A549 (cell line): ENCODE data around the gene F12. TPM values are rescaled to one million over a fixed set of nuclear protein-coding genes. Genes with fewer than 3 reads are reported as not detected.

Experiments used
- ATAC-seq, 2 experiments: fragments of 200-7000 bp in 1 of 2; fragments of >200 bp in 1 of 2; cut with Nextera tagmentation in 1 of 2; cut with Tn5 transposase in 1 of 2; 3 replicates each; pipeline versions ENCODE4 v1.8.0 to v1.9.1; 2018 to 2020; ENCODE audit warnings: mild to moderate bottlenecking in 1 of 2, moderate library complexity in 1 of 2
- CTCF ChIA-PET: fragments of 300-600 bp; sonication (Branson Sonifier 250); formaldehyde crosslinking; extraction: SDS; loops from one replicate; lab custom pipeline; 2021; ENCODE audit warnings: antibody characterized with exemption, inconsistent platforms; lab: Yijun Ruan, JAX
- POLR2A ChIA-PET: fragments of 350-600 bp; formaldehyde crosslinking; extraction: SDS; loops from one replicate; lab custom pipeline; 2021; ENCODE audit warnings: antibody characterized with exemption, inconsistent platforms; lab: Yijun Ruan, JAX
- DNase-seq, 2 experiments: peaks; one replicate each; pipeline versions ENCODE4 v3.0.0 to v3.0.0-alpha.2; 2011 to 2016; ENCODE audit warnings: low read depth in 1 of 2, low spot score in 1 of 2
- FAIRE-seq: peaks from 2 replicates; lab custom pipeline; 2011; peaks lifted over from hg19 to GRCh38; lab: Jason Lieb, UNC
- H3K27ac ChIP-seq, 2 experiments: fragments of >200 bp; sonication (Bioruptor Twin); formaldehyde crosslinking; 3 replicates each; pipeline ENCODE4 v1.5.1; 2016 to 2017
- H3K4me1 ChIP-seq: fragments of >200 bp; sonication (Bioruptor Twin); formaldehyde crosslinking; 3 replicates; pipeline ENCODE4 v1.6.1; 2016
- H3K4me2 ChIP-seq: fragments of >200 bp; sonication (Bioruptor Twin); formaldehyde crosslinking; 3 replicates; pipeline ENCODE4 v1.6.1; 2016
- H3K4me3 ChIP-seq: fragments of >200 bp; sonication (Bioruptor Twin); formaldehyde crosslinking; 3 replicates; pipeline ENCODE4 v1.5.1; 2016
- H3K9me3 ChIP-seq: fragments of >200 bp; sonication (Bioruptor Twin); formaldehyde crosslinking; 3 replicates; pipeline ENCODE4 v1.6.1; 2016
- CBX2 ChIP-seq: fragments of 200-600 bp; sonication (generic); IDR thresholded peaks from 2 replicates; pipeline ENCODE4 v1.6.1; 2016; ENCODE audit warnings: low read depth, mild to moderate bottlenecking, borderline replicate concordance
- CHD4 ChIP-seq: fragments of 200-600 bp; sonication (generic); IDR thresholded peaks from 2 replicates; pipeline ENCODE4 v1.6.1; 2016; ENCODE audit warnings: antibody characterized with exemption, mild to moderate bottlenecking, borderline replicate concordance
- EP300 ChIP-seq, 2 experiments: fragments of >200 bp; sonication (Bioruptor Twin); formaldehyde crosslinking; IDR thresholded peaks; 2 replicates in 1 of 2; 3 replicates in 1 of 2; pipeline ENCODE4 v1.6.1; 2016 to 2017
- HOXB13 ChIP-seq: fragments of 250-450 bp; sonication (Bioruptor Pico); IDR thresholded peaks from 2 replicates; pipeline ENCODE4 v1.5.0; 2020; ENCODE audit warnings: low read depth, mild to moderate bottlenecking, moderate library complexity
- HOXB5 ChIP-seq: fragments of 250-450 bp; sonication (Bioruptor Pico); IDR thresholded peaks from 2 replicates; pipeline ENCODE4 v1.5.0; 2020; ENCODE audit warnings: mild to moderate bottlenecking, moderate library complexity
- MAFK ChIP-seq: fragments of 450-650 bp; IDR thresholded peaks from 2 replicates; pipeline ENCODE4 v1.6.1; 2014; ENCODE audit not compliant: partially characterized antibody
- NFE2L2 ChIP-seq: fragments of 150-350 bp; conservative IDR thresholded peaks from 2 replicates; pipeline ENCODE4 v1.6.1; 2014; ENCODE audit warnings: low read length
- WGBS: methylation state at CpG from one replicate; pipeline ENCODE4 v1.1.6; 2017; ENCODE audit errors: missing lambda C conversion rate; 5-methylcytosine and 5-hydroxymethylcytosine counted together
- polyA plus RNA-seq, 4 experiments: library from polyadenylated mRNA; depleted of rRNA in 3 of 4; stranded (reverse); fragments of >200 nt; fragmentation: RNase III in 1 of 4; extraction: RNeasy Plus Mini Kit Qiagen cat#74134 plus additional on column Dnase treatment in 1 of 4; gene quantifications; 2 replicates in 3 of 4; 3 replicates in 1 of 4; pipeline ENCODE4 v1.2.3, GENCODE V29; 2011 to 2017
- TF ChIP-seq, protein P1 (sequence below): fragments of 200-600 bp; sonication (generic); IDR thresholded peaks from 2 replicates; pipeline ENCODE4 v1.6.1; 2016; ENCODE audit warnings: antibody characterized with exemption, mild to moderate bottlenecking, moderate library complexity
- TF ChIP-seq, protein P2 (sequence below): IDR thresholded peaks from 2 replicates; pipeline ENCODE4 v1.6.1; 2012
- TF ChIP-seq, protein P3 (sequence below): fragments of >200 bp; sonication (Bioruptor Twin); formaldehyde crosslinking; IDR thresholded peaks from 3 replicates; pipeline ENCODE4 v1.6.1; 2016
- TF ChIP-seq, protein P4 (sequence below): fragments of 250-450 bp; sonication (Bioruptor Pico); IDR thresholded peaks from 2 replicates; pipeline ENCODE4 v1.5.0; 2020; ENCODE audit warnings: low read depth, mild to moderate bottlenecking, moderate library complexity

F12 gene
- polyA plus RNA-seq, 2 of the 4 experiments (the other 2 are of a cell fraction), result 5.3 to 14.3 TPM

DNA sequence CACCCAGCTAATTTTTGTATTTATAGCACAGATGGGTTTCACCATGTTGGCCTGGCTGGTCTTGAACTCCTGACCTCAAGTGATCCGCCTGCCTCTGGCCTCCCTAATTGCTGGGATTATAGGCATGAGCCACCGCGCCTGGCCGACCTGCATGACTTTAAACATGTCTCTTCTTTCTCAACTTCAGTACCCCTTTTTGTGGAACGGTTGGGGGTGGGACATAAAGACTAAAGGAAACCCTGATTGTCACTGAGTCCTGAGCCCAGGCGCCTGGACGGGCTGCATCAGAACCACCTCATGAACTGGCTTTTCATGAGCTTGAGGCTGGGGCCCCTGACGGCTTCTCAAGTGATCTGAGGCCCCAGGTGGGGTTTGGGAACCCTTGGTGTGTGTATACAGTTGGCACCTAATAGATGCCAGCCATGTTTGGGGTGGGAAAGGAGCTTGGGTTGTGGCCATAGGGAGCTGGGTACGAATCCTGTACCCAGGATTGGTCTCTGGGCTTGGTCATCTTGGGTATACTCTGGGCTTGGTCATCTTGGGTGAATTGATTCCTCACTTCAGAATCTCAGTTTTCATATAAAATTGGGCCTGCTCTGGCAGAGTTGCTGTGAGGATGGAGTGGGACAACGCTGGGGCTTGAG is 19.3 kb upstream of the F12 start:
- H3K27ac ChIP-seq, result peak overlapping the region in 1 of 2 experiments; percentile 25; a peak in 1 of 6 replicates
- no peaks in the 10 kb centered on the region for H3K9me3 ChIP-seq
- no peak for TF ChIP-seq HOXB5 (CRISPR knock-in tag)
- TF ChIP-seq, protein P1, sequence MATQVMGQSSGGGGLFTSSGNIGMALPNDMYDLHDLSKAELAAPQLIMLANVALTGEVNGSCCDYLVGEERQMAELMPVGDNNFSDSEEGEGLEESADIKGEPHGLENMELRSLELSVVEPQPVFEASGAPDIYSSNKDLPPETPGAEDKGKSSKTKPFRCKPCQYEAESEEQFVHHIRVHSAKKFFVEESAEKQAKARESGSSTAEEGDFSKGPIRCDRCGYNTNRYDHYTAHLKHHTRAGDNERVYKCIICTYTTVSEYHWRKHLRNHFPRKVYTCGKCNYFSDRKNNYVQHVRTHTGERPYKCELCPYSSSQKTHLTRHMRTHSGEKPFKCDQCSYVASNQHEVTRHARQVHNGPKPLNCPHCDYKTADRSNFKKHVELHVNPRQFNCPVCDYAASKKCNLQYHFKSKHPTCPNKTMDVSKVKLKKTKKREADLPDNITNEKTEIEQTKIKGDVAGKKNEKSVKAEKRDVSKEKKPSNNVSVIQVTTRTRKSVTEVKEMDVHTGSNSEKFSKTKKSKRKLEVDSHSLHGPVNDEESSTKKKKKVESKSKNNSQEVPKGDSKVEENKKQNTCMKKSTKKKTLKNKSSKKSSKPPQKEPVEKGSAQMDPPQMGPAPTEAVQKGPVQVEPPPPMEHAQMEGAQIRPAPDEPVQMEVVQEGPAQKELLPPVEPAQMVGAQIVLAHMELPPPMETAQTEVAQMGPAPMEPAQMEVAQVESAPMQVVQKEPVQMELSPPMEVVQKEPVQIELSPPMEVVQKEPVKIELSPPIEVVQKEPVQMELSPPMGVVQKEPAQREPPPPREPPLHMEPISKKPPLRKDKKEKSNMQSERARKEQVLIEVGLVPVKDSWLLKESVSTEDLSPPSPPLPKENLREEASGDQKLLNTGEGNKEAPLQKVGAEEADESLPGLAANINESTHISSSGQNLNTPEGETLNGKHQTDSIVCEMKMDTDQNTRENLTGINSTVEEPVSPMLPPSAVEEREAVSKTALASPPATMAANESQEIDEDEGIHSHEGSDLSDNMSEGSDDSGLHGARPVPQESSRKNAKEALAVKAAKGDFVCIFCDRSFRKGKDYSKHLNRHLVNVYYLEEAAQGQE, result peak; percentile 7; the same call in 1 of the 2 replicates
- TF ChIP-seq, protein P2, sequence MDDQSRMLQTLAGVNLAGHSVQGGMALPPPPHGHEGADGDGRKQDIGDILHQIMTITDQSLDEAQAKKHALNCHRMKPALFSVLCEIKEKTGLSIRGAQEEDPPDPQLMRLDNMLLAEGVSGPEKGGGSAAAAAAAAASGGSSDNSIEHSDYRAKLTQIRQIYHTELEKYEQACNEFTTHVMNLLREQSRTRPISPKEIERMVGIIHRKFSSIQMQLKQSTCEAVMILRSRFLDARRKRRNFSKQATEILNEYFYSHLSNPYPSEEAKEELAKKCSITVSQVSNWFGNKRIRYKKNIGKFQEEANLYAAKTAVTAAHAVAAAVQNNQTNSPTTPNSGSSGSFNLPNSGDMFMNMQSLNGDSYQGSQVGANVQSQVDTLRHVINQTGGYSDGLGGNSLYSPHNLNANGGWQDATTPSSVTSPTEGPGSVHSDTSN, result peak; percentile 16; the same call in 1 of the 2 replicates
- TF ChIP-seq, protein P3, sequence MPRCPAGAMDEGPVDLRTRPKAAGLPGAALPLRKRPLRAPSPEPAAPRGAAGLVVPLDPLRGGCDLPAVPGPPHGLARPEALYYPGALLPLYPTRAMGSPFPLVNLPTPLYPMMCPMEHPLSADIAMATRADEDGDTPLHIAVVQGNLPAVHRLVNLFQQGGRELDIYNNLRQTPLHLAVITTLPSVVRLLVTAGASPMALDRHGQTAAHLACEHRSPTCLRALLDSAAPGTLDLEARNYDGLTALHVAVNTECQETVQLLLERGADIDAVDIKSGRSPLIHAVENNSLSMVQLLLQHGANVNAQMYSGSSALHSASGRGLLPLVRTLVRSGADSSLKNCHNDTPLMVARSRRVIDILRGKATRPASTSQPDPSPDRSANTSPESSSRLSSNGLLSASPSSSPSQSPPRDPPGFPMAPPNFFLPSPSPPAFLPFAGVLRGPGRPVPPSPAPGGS, result 0 out of 3 replicates have a peak, but pooled peaks have one; percentile 20
- TF ChIP-seq, all 56 proteins: peak for 3
- peaks cover 17% of the 10 kb centered on the region for H3K4me1 ChIP-seq
- ATAC-seq (no peak), FAIRE-seq (no peak), DNase-seq (no peak)
- 87% methylated on average over 10 of the region's 10 CpGs for WGBS
- no peak overlapping the region; the same call in 2 of the 3 replicates for H3K4me2 ChIP-seq
- no peak overlapping the region for H3K4me3 ChIP-seq
- ChIA-PET CTCF (interaction anchor here (14.5 to 36.0 kb wide), 2 partner anchors 20 to 25 kb away, joined by 152 to 871 read pairs; partner anchors contain the start of gene PRR7), POLR2A (interaction anchor here (1.3 kb wide), 1 partner anchor 19 kb away, joined by 3 read pairs; no protein-coding TSS in a partner anchor)

DNA sequence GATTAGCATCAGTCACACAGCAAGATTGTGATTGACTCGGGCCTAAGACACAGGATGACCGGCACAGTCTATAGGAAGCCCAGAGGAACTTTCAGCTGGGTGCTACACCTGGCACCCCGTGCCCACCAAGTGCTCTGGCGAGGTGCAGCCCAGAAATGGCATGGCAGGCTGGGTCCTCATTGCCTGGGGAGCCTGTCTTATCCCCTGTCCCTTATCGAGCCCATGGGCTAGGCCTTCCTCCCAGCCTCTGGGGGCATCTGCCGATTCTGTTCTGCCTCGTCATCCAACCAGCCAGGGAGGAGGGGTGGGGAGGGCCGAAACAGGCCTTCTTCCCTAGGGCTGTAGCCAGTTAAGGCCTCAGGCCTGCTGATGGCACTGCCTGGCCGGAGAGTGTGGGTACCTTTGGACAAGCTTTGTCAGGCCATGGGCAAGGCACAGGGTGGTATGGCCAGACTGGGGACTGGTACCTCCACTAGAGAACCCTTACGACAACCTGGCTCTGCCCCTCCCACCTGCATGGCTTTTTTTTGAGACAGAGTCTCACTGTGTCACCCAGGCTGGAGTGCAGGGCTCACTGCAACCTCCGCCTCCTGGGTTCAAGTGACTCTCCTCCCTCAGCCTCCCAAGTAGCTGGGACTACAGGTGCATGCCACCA is 18.7 kb upstream of the F12 start:
- Histone ChIP-seq H3K4me3 (no peak overlapping the region; the same call in 1 of the 3 replicates), H3K4me1 (peaks cover 17% of the 10 kb centered on the region), H3K27ac (peak overlapping the region in 1 of 2 experiments; percentile 99; a peak in 3 of 6 replicates)
- ATAC-seq, result no peak
- TF ChIP-seq EP300 (IDR thresholded peaks at IDR 0.05), result no peak
- no peak for TF ChIP-seq NFE2L2
- TF ChIP-seq HOXB13 (CRISPR knock-in tag), result no peak
- TF ChIP-seq MAFK, result no peak
- no peak for TF ChIP-seq CHD4
- TF ChIP-seq CBX2, result no peak
- TF ChIP-seq, protein P4, sequence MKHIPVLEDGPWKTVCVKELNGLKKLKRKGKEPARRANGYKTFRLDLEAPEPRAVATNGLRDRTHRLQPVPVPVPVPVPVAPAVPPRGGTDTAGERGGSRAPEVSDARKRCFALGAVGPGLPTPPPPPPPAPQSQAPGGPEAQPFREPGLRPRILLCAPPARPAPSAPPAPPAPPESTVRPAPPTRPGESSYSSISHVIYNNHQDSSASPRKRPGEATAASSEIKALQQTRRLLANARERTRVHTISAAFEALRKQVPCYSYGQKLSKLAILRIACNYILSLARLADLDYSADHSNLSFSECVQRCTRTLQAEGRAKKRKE (CRISPR knock-in tag), result no peak
- TF ChIP-seq, all 56 proteins: peak for 0
- Histone ChIP-seq H3K4me2 (peak overlapping the region; percentile 95), H3K9me3 (no peaks in the 10 kb centered on the region)
- ChIA-PET POLR2A (interaction anchor here (1.3 kb wide), 1 partner anchor 19 kb away, joined by 3 read pairs; no protein-coding TSS in a partner anchor), CTCF (interaction anchor here (1.0 to 36.0 kb wide), 4 partner anchors 19 to 65 kb away, joined by 3 to 871 read pairs (median 78); partner anchors contain the start of genes F12 and PRR7)
- FAIRE-seq (no peak), DNase-seq (no peak)
- 91% methylated on average over 8 of the region's 11 CpGs for WGBS
